IPS-11a (cell line): ENCODE results near the gene LRRC25.
"Not testable (repeated sequence)": the region's sequence is repeated elsewhere in the genome, so short reads cannot be mapped to it uniquely, and the experiment has no call there.

Experiments used
- H3K4me3 ChIP-seq: one replicate; pipeline ENCODE4 v1.5.1; 2013; ENCODE audit warnings: low read depth, low read length, control low read depth

The LRRC25 gene

GRCh38 chr19:18384775-18385174 lies 12.6 kb downstream of the LRRC25 start:
- H3K4me3 ChIP-seq: no peak overlapping the region

- not testable (repeated sequence) for H3K4me3 ChIP-seq
Measured at GRCh38 chr19:18383622-18384021, 13.8 kb downstream of the LRRC25 start.

- no peak overlapping the region for H3K4me3 ChIP-seq
Measured at GRCh38 chr19:18380843-18381242, 16.6 kb downstream of the LRRC25 start.

GRCh38 chr19:18379803-18380747 lies 17.3 kb downstream of the LRRC25 start:
- H3K4me3 ChIP-seq: no peak overlapping the region

- no peak overlapping the region for H3K4me3 ChIP-seq
Measured at GRCh38 chr19:18377026-18377425, 20.4 kb downstream of the LRRC25 start.

- H3K4me3 ChIP-seq: no peak overlapping the region
Measured at GRCh38 chr19:18373892-18374629, 23.4 kb downstream of the LRRC25 start.

- H3K4me3 ChIP-seq: no peak overlapping the region
Measured at GRCh38 chr19:18373407-18373891, 24.0 kb downstream of the LRRC25 start.

GRCh38 chr19:18368504-18369222 lies 28.8 kb downstream of the LRRC25 start:
- H3K4me3 ChIP-seq: no peak overlapping the region

GRCh38 chr19:18366021-18366435 lies 31.4 kb downstream of the LRRC25 start:
- no peak overlapping the region for H3K4me3 ChIP-seq

- no peak overlapping the region for H3K4me3 ChIP-seq
Measured at GRCh38 chr19:18364826-18365528, 32.4 kb downstream of the LRRC25 start.

- not testable (repeated sequence) for H3K4me3 ChIP-seq
Measured at GRCh38 chr19:18364277-18364825, 33.1 kb downstream of the LRRC25 start.

GRCh38 chr19:18363787-18364186 lies 33.6 kb downstream of the LRRC25 start:
- H3K4me3 ChIP-seq: no peak overlapping the region

- no peak overlapping the region for H3K4me3 ChIP-seq
Measured at GRCh38 chr19:18362934-18363542, 34.4 kb downstream of the LRRC25 start.

GRCh38 chr19:18361646-18362045 lies 35.8 kb downstream of the LRRC25 start:
- H3K4me3 ChIP-seq: no peak overlapping the region

- no peak overlapping the region for H3K4me3 ChIP-seq
Measured at GRCh38 chr19:18357041-18357440, 40.4 kb downstream of the LRRC25 start.

- H3K4me3 ChIP-seq: not testable (repeated sequence)
Measured at GRCh38 chr19:18354743-18355142, 42.7 kb downstream of the LRRC25 start.

GRCh38 chr19:18353378-18354005 lies 43.9 kb downstream of the LRRC25 start:
- no peak overlapping the region for H3K4me3 ChIP-seq

GRCh38 chr19:18351544-18351943 lies 45.9 kb downstream of the LRRC25 start:
- no peak overlapping the region for H3K4me3 ChIP-seq

GRCh38 chr19:18350490-18350889 lies 46.9 kb downstream of the LRRC25 start:
- H3K4me3 ChIP-seq: no peak overlapping the region
